Astrocyte of the cerebellum (primary cell): ENCODE data around the gene ZNHIT6.

Source experiments
- DNase-seq: peaks from one replicate; pipeline ENCODE4 v3.0.0-alpha.2; 2011; ENCODE audit warnings: low read depth
- H3K4me3 ChIP-seq: 2 replicates; pipeline ENCODE4 v1.5.1; 2011; ENCODE audit warnings: mild to moderate bottlenecking, low read depth, low read length, moderate library complexity
- in situ Hi-C: cut with HindIII; loops from 2 replicates; pipeline ENCODE4 v1.10.0; 2017; ENCODE audit warnings: low sequenced_read_pairs
- TF ChIP-seq, protein P1 (sequence below): IDR thresholded peaks from 2 replicates; pipeline ENCODE4 v1.5.1; 2012; ENCODE audit warnings: low read length, low read depth, moderate library complexity, mild to moderate bottlenecking; ENCODE audit errors: missing control alignments

ZNHIT6 gene

DNA sequence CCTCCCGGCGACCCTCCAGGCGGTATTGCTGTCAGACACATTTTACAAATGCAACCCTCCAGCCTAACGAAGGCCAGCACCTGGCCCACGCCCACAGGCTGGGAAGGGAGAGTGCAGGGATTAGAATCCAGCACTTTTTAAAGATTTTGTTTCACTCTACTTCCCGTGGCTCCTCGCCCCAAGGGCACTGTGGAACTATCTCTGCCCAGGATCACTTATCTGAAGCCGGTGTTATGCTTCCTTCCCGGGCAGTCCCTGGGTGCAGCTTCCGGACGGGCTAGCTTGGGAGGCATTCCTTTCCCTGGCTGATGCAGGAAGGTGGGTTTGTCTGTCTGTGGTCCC, 91.9 kb downstream of the ZNHIT6 start:
- in situ Hi-C loops, result no loop called here
- TF ChIP-seq, protein P1, sequence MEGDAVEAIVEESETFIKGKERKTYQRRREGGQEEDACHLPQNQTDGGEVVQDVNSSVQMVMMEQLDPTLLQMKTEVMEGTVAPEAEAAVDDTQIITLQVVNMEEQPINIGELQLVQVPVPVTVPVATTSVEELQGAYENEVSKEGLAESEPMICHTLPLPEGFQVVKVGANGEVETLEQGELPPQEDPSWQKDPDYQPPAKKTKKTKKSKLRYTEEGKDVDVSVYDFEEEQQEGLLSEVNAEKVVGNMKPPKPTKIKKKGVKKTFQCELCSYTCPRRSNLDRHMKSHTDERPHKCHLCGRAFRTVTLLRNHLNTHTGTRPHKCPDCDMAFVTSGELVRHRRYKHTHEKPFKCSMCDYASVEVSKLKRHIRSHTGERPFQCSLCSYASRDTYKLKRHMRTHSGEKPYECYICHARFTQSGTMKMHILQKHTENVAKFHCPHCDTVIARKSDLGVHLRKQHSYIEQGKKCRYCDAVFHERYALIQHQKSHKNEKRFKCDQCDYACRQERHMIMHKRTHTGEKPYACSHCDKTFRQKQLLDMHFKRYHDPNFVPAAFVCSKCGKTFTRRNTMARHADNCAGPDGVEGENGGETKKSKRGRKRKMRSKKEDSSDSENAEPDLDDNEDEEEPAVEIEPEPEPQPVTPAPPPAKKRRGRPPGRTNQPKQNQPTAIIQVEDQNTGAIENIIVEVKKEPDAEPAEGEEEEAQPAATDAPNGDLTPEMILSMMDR, result no peak
- no peak for DNase-seq
- H3K4me3 ChIP-seq, result no peak overlapping the region

DNA sequence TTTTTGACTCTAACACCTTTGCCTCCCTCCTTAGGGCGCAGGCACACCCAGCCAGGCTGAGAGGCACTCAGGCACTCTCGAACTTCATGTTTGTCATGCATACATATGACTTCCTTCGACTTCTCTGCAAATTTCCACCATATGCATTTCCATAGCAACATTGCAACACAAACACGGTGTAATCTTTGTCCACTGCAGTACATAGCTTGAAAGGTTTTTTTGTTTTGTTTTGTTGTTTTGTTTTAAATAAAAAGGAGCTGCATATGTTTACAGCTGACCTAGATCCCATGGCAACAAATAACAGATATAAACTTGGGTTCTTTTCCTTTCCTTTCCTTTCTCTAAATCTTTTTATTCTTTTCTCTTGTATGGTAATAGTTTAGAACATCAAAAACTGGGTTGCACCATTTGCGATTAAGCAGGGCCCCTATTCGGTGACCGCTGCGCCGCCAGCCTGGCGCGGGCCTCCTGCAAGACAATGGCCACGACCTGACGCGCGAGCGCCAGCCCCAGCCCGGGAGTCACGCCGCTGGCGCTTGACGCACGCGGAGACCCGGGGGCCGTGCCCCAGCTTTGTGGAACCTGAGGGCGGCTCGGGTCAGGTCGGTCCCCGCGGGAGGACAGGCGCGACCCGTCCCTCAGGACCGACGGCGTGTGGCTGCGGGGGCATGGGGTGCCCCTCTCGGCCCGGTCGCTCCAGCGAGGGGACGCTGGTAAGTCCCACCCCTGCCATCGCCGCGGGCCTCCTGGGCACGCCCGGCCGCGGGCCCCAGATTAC, 92.5 kb downstream of the ZNHIT6 start:
- TF ChIP-seq, protein P1, result no peak
- H3K4me3 ChIP-seq, result no peak overlapping the region
- DNase-seq, result no peak
- in situ Hi-C loops, result no loop called here

DNA sequence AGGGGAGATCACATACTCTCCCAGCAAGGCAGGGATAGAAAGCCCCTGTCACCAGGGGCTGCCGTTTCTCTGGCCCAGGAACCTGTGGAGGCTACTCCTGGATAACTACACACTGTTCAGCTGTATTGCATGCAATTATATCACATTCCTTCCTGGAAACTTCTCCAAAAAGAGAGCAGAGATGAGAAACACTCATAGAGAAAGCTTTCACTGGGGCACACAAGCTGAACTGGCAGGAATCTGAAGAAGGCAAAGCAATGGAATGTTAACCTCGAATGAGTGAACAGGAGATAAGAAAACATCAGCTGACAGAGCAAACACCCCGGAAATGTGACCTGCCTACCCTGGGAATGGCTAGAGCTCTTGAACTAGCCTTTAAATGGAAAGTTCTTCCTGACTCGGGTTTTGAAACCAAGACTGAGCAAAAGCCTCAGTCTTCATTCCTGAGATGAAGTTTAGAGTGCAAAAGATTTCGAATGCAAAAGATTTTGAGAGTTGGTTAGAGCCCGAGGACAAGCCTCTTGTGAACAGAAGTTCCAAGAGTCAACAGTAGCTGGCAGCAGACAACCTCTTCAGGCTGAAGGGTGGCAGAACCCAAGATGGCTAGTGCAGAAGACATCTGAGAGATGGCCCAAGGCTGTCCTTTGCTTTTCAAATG, 95.4 kb downstream of the ZNHIT6 start:
- TF ChIP-seq, protein P1, result peak; percentile 60
- DNase-seq, result peak; percentile 65
- in situ Hi-C loops, result no loop called here
- H3K4me3 ChIP-seq, result no peak overlapping the region

GRCh38 chr1:85611856-85612255, 96.4 kb downstream of the ZNHIT6 start:
- in situ Hi-C loops, result no loop called here
- DNase-seq, result peak; percentile 99
- H3K4me3 ChIP-seq, result no peak overlapping the region
- TF ChIP-seq, protein P1, result no peak

DNA sequence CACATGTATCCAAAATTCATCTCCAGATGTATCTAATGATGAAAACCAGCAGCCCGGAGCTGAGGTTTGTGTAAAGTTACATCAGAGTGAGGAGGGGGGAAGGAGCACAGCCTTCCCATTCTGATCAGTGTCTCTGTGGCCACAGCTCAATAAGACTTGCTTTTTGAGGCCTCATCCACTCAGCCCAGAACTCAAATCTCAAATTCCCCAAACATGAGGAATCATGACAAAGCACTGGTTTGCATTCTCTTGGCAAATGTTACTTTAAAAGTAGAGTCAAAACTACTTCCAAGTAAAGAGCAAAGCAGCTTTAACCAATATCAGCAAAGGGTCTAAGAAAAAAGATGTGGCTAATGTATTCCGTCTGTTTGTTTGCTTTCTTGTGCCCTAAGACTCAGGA, 96.8 kb downstream of the ZNHIT6 start:
- in situ Hi-C loops, result no loop called here
- H3K4me3 ChIP-seq, result no peak overlapping the region
- TF ChIP-seq, protein P1, result no peak
- DNase-seq, result peak; percentile 66

- H3K4me3 ChIP-seq, result no peak overlapping the region
- in situ Hi-C loops, result loop anchor here (5.0 kb wide), 1 partner anchor 82 kb away; no protein-coding TSS in a partner anchor
- TF ChIP-seq, protein P1, result no peak
- no peak for DNase-seq
Observed at GRCh38 chr1:85609976-85610375, 98.3 kb downstream of the ZNHIT6 start.
